ENCODE measurements around the gene KRTAP4-2. TPM values are rescaled to one million over a fixed set of nuclear protein-coding genes. Genes with fewer than 3 reads are reported as not detected.
"Not testable (repeated sequence)": the region's sequence is repeated elsewhere in the genome, so short reads cannot be mapped to it uniquely, and the experiment has no call there.

KRTAP4-2 gene
- polyA plus RNA-seq, 1 donor = not detected

DNA sequence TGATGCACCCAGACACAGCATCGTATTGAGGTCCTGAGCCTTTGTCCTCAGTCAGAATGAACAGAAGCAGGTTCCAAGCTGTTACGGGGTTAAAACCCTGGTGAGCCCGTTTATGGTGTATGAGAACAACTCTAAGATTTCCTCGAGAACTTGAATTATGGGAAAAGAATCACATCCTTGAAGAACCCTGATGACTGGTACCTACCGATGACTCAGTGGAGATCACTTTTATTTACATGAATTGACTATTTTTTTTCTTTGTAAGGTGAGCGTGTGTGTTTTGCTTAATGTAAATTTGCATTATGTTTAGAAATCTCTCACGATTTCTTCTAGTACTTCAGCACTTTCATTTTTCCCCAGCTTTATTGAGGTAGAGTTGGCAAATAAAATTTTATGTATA is 14.2 kb downstream of the KRTAP4-2 start:
- no peak for DNase-seq (ENCODE audit: low read depth)

DNA sequence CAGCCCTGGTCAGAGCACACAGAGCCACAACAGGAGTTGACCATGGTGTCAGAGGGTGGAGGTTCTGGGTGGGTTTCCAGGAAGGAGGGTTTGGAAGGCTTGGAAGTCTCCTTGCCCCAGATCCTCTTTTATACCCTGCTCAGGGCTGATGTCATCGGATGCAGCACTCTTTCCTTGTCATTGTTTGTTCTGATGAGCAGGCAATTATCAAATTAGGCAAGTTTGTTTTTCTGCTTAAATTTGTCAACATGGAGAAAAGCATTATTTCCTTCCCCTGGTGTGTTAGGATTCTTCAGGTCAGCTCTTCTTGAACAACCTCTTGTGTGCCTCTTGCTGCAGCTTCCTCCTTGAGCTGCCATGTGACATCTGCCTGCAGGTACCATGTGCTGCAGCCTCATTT is 17.4 kb downstream of the KRTAP4-2 start, which contains the start of gene KRTAP4-4:
Gene KRTAP4-4, minus strand, starts transcription at position 101 of the 400 bp plus-strand sequence. Its CDS starts 57 bp downstream, at position 44.
- no peak for DNase-seq (ENCODE audit: low read depth)

DNA sequence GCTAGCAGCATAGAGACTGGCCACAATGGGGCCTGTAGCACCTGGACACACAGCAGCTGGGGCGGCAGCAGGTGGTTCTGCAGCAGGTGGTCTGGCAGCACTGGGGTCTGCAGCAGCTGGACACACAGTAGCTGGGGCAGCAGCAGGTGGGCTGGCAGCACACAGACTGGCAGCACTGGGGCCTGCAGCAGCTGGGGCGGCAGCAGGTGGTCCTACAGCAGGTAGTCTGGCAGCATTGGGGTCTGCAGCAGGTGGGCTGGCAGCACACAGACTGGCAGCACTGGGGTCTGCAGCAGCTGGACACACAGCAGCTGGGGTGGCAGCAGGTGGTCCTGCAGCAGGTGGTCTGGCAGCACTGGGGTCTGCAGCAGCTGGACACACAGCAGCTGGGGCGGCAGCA is 17.8 kb downstream of the KRTAP4-2 start:
- DNase-seq (ENCODE audit: low read depth) = not testable (repeated sequence)

DNA sequence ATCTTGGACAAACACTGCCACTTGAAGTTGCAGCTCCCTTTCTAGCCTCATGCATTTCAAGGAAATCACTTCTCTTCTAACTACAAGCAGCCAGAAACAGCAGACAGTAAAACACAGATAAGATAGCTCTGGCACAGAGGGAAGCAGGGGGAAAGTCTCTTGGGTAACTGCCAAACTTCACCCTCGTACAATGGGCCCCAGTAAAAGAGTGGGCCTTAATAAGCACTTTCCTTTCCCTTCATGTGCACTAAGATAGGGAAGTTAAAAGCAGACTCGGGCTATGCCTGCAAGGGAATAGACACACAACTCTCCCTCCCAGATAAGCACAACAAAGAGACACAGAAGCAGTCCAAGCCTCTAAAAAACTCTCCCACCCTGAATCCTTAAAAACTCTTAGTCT is 24.2 kb downstream of the KRTAP4-2 start:
- no peak for DNase-seq (ENCODE audit: low read depth)

DNA sequence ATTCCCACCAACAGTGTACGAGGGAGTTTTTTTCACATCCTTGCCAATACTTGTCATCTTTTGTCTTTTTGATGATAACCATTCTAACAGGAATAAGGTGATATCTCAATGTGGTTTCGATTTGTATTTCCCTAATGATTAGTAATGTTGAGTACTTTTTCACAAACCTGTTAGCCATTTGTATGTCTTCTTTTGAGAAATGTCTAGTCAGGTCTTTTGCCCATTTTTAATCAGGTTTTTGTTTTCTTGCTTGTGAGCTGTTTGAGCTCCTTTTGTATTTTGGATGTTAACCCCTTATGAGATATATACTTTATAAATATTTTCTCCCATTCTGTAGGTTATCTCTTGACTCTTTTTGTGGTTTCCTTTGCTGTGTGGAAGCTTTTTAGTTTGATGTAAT is 26.5 kb downstream of the KRTAP4-2 start:
- DNase-seq (ENCODE audit: low read depth) = no peak

GRCh38 chr17:41150026-41150425 is 28.0 kb downstream of the KRTAP4-2 start:
- DNase-seq (ENCODE audit: low read depth) = no peak

- no peak for DNase-seq (ENCODE audit: low read depth)
Measured at GRCh38 chr17:41149652-41149985, 28.4 kb downstream of the KRTAP4-2 start, which contains the start of gene KRTAP4-5. Gene KRTAP4-5, minus strand, starts transcription at chr17:41149825. Its CDS starts 58 bp downstream, at chr17:41149767.

DNA sequence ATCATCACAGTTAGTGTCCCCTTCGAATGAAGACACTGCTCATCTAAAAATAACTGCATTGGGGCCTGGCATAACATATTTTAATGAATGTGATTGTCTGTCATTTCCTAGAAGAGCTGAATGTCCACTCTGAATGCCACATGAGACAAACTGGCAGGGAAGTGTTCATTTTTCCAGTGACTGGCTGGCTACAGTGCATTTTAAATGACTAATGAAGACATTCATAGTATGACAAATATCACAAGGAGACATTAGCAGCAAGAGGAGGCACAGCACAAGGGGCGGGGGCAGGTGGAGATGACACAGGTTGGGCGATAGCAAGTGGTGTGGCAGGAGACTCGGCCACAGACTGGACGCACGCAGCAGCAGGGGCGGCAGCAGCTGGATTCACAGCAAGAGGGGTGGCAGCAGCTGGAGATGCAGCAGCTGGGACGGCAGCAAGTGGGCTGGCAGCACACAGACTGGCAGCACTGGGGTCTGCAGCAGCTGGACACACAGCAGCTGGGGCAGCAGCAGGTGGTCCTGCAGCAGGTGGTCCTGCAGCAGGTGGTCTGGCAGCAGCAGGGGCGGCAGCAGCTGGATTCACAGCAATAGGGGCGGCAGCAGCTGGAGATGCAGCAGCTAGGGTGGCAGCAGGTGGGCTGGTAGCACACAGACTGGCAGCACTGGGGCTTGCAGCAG is 28.9 kb downstream of the KRTAP4-2 start:
- not testable (repeated sequence) for DNase-seq (ENCODE audit: low read depth)

GRCh38 chr17:41147531-41148204 is 30.4 kb downstream of the KRTAP4-2 start:
- no peak for DNase-seq (ENCODE audit: low read depth)

GRCh38 chr17:41145261-41145660 is 32.8 kb downstream of the KRTAP4-2 start:
- no peak for DNase-seq (ENCODE audit: low read depth)

DNA sequence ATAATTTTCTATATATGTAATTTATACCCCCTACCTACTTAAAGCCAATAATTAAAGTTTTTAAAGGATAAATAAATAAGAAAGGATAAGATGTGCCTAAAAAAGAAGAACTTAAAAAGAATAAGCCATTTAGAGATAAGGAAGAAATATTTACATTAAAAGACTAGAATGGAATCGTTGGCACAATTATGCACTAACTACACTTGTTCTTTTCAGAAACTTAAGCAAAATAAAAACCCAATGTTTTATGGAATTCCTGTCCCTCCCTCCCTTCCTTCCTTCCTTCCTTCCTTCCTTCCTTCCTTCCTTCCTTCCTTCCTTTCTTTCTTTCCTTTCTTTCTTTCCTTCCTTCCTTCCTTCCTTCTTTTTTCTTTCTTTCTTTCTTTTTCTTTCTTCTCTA is 33.2 kb downstream of the KRTAP4-2 start:
- no peak for DNase-seq (ENCODE audit: low read depth)

DNA sequence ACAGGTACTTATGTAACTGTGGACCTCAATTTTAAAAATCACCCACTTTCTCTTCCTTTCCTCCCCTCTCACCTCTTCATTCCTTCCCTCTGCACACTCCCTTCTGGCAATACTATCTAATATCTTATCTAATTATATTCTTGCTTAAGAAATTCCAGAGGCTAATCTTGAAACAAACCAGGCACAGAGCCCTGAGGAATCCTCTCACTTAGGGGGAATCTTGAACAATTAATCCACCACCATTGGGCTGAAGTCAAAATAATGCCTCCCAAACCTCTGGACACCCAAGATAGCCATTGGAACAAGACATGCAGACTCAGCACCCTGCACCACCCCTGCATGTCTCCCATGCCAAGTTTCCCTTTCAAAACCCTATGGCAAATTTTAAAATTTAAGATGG is 36.7 kb downstream of the KRTAP4-2 start:
- no peak for DNase-seq (ENCODE audit: low read depth)

DNA sequence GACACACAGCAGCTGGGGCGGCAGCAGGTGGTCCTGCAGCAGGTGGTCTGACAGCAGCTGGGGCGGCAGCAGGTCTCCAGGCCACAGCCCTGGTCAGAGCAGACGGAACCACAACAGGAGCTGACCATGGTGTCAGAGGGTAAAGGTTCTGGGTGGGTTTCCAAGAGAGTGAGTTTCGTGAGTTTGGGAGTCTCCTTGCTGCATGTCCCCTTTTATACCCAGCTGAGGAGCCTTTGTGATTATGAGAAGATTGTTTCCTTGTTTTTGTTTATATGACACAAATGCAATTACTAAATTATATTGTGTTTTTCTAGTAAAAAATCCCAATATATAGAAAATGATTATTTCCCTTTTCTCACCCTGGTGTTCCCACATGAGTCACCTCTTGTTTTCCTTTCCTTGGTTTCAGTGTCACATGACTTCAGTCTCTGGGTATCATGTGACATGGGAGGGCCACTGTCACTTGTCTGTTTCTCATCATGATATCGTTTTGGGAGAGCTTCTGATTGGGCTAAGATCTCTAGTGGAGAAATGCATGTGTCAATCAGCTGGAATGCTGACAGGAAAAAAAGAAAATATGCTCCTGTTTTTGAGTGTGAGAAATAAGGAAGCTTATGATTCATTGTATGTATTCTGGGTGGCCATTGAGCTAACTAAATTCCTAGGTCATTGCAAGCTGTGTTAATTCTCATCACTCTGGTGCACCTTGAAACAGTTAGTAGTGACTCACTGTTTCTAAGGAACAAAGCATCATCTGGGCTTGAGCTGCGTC is 37.5 kb downstream of the KRTAP4-2 start, which contains the start of gene KRTAP4-6:
Gene KRTAP4-6, minus strand, starts transcription at position 185 of the 772 bp plus-strand sequence. Its CDS starts 57 bp downstream, at position 128.
- DNase-seq (ENCODE audit: low read depth) = no peak

- not testable (repeated sequence) for DNase-seq (ENCODE audit: low read depth)
Measured at GRCh38 chr17:41139865-41140264, 38.2 kb downstream of the KRTAP4-2 start.

GRCh38 chr17:41133880-41134735 is 43.9 kb downstream of the KRTAP4-2 start:
- no peak for DNase-seq (ENCODE audit: low read depth)

DNA sequence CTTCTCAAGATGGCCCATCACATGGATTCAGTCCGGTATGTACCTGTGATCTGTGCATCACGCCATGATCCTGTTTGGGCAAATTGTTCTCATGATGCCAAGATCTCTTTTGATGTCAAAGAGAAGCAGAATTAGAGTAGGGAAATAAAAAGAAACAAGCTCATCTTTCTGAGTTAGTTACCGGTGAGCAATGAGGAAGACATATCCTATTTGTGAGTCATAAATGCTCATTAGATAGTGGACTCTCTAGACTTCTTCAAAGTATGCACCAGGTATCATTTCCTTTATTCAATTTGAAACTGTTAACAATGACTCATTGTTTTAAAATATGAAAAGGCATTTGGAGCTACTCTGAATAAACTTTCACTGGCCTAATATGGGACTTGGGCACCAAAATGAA is 46.0 kb downstream of the KRTAP4-2 start:
- no peak for DNase-seq (ENCODE audit: low read depth)

Other genes starting within 250 kb of the KRTAP4-2 start
- gene KRT23, start 240.6 kb downstream of the KRTAP4-2 start, polyA plus RNA-seq (ENCODE audit: insufficient read length) = 0.19 TPM
- gene KRT39, start 211.3 kb downstream of the KRTAP4-2 start, polyA plus RNA-seq (ENCODE audit: insufficient read length) = 7.2 TPM
- gene KRT40, start 193.9 kb downstream of the KRTAP4-2 start, polyA plus RNA-seq (ENCODE audit: insufficient read length) = 10.9 TPM
- not detected for gene KRTAP3-3, start 184.1 kb downstream of the KRTAP4-2 start, polyA plus RNA-seq (ENCODE audit: insufficient read length)
- 0.52 TPM for gene KRTAP3-2, start 178.3 kb downstream of the KRTAP4-2 start, polyA plus RNA-seq (ENCODE audit: insufficient read length)
- not detected for gene KRTAP3-1, start 169.1 kb downstream of the KRTAP4-2 start, polyA plus RNA-seq (ENCODE audit: insufficient read length)
- gene KRTAP1-5, start 151.0 kb downstream of the KRTAP4-2 start, polyA plus RNA-seq (ENCODE audit: insufficient read length) = not detected
- not detected for gene KRTAP1-4, start 148.0 kb downstream of the KRTAP4-2 start, polyA plus RNA-seq (ENCODE audit: insufficient read length)
- gene KRTAP1-3, start 143.3 kb downstream of the KRTAP4-2 start, polyA plus RNA-seq (ENCODE audit: insufficient read length) = not detected
- not detected for gene KRTAP1-1, start 136.8 kb downstream of the KRTAP4-2 start, polyA plus RNA-seq (ENCODE audit: insufficient read length)
- not detected for gene KRTAP2-1, start 130.9 kb downstream of the KRTAP4-2 start, polyA plus RNA-seq (ENCODE audit: insufficient read length)
- gene KRTAP2-2, start 123.0 kb downstream of the KRTAP4-2 start, polyA plus RNA-seq (ENCODE audit: insufficient read length) = not detected
- not detected for gene KRTAP2-3, start 118.1 kb downstream of the KRTAP4-2 start, polyA plus RNA-seq (ENCODE audit: insufficient read length)
- not detected for gene KRTAP2-4, start 112.3 kb downstream of the KRTAP4-2 start, polyA plus RNA-seq (ENCODE audit: insufficient read length)
- not detected for gene KRTAP4-7, start 94.1 kb downstream of the KRTAP4-2 start, polyA plus RNA-seq (ENCODE audit: insufficient read length)
- gene KRTAP4-8, start 80.1 kb downstream of the KRTAP4-2 start, polyA plus RNA-seq (ENCODE audit: insufficient read length) = not detected
- not detected for gene KRTAP4-16, start 76.0 kb downstream of the KRTAP4-2 start, polyA plus RNA-seq (ENCODE audit: insufficient read length)
- not detected for gene KRTAP4-9, start 72.8 kb downstream of the KRTAP4-2 start, polyA plus RNA-seq (ENCODE audit: insufficient read length)
- gene KRTAP4-11, start 59.8 kb downstream of the KRTAP4-2 start, polyA plus RNA-seq (ENCODE audit: insufficient read length) = not detected
- not detected for gene KRTAP4-12, start 54.0 kb downstream of the KRTAP4-2 start, polyA plus RNA-seq (ENCODE audit: insufficient read length)
- not detected for gene KRTAP4-6, start 37.7 kb downstream of the KRTAP4-2 start, polyA plus RNA-seq (ENCODE audit: insufficient read length)
- gene KRTAP4-5, start 28.4 kb downstream of the KRTAP4-2 start, polyA plus RNA-seq (ENCODE audit: insufficient read length) = not detected
- gene KRTAP4-4, start 17.5 kb downstream of the KRTAP4-2 start, polyA plus RNA-seq (ENCODE audit: insufficient read length) = not detected
- not detected for gene KRTAP4-3, start 10.0 kb downstream of the KRTAP4-2 start, polyA plus RNA-seq (ENCODE audit: insufficient read length)
- gene KRTAP4-1, start 6.7 kb upstream of the KRTAP4-2 start, polyA plus RNA-seq (ENCODE audit: insufficient read length) = not detected
- gene KRTAP9-1, start 11.7 kb upstream of the KRTAP4-2 start, polyA plus RNA-seq (ENCODE audit: insufficient read length) = not detected
- gene KRTAP9-2, start 48.4 kb upstream of the KRTAP4-2 start, polyA plus RNA-seq (ENCODE audit: insufficient read length) = not detected
- gene KRTAP9-3, start 54.2 kb upstream of the KRTAP4-2 start, polyA plus RNA-seq (ENCODE audit: insufficient read length) = not detected
- not detected for gene KRTAP9-8, start 59.8 kb upstream of the KRTAP4-2 start, polyA plus RNA-seq (ENCODE audit: insufficient read length)
- gene KRTAP9-4, start 71.5 kb upstream of the KRTAP4-2 start, polyA plus RNA-seq (ENCODE audit: insufficient read length) = not detected
- gene KRTAP9-9, start 77.2 kb upstream of the KRTAP4-2 start, polyA plus RNA-seq (ENCODE audit: insufficient read length) = not detected
- gene KRTAP9-6, start 87.2 kb upstream of the KRTAP4-2 start, polyA plus RNA-seq (ENCODE audit: insufficient read length) = 0.22 TPM
- not detected for gene KRTAP9-7, start 97.5 kb upstream of the KRTAP4-2 start, polyA plus RNA-seq (ENCODE audit: insufficient read length)
- gene KRTAP29-1, start 124.6 kb upstream of the KRTAP4-2 start, polyA plus RNA-seq (ENCODE audit: insufficient read length) = not detected
- gene KRTAP16-1, start 131.1 kb upstream of the KRTAP4-2 start, polyA plus RNA-seq (ENCODE audit: insufficient read length) = not detected
- not detected for gene KRTAP17-1, start 137.5 kb upstream of the KRTAP4-2 start, polyA plus RNA-seq (ENCODE audit: insufficient read length)
- gene KRT33A, start 172.6 kb upstream of the KRTAP4-2 start, polyA plus RNA-seq (ENCODE audit: insufficient read length) = not detected
- not detected for gene KRT33B, start 191.6 kb upstream of the KRTAP4-2 start, polyA plus RNA-seq (ENCODE audit: insufficient read length)
- gene KRT34, start 204.1 kb upstream of the KRTAP4-2 start, polyA plus RNA-seq (ENCODE audit: insufficient read length) = not detected
- 5.9 TPM for gene KRT31, start 219.4 kb upstream of the KRTAP4-2 start, polyA plus RNA-seq (ENCODE audit: insufficient read length)
- gene KRT37, start 246.4 kb upstream of the KRTAP4-2 start, polyA plus RNA-seq (ENCODE audit: insufficient read length) = not detected

Data from forelimb muscle (tissue), 1 donor.